Measurements from ENCODE around the gene KRCC1.
"Not testable (repeated sequence)": the region's sequence is repeated elsewhere in the genome, so short reads cannot be mapped to it uniquely, and the experiment has no call there.

The KRCC1 gene

DNA sequence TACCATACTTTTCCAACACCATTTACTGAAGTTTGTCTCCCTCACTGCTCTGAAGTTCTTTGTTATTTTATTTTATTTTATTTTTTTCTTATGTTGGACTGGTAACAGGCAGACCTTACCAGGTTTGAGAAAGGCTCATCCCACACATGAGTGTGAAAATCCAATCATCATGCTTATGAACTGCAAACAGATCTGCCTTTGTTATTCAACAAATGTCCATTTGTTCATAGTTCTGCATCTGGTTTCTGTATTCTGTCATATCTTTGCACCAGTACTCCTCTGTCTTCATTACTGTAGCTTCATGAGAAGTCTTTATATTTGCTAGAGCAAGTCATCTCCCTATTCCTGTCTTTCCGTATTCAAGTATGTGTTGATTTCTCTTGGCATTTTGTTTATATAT lies 44.6 kb downstream of the KRCC1 start:
- TF ChIP-seq, protein P1, sequence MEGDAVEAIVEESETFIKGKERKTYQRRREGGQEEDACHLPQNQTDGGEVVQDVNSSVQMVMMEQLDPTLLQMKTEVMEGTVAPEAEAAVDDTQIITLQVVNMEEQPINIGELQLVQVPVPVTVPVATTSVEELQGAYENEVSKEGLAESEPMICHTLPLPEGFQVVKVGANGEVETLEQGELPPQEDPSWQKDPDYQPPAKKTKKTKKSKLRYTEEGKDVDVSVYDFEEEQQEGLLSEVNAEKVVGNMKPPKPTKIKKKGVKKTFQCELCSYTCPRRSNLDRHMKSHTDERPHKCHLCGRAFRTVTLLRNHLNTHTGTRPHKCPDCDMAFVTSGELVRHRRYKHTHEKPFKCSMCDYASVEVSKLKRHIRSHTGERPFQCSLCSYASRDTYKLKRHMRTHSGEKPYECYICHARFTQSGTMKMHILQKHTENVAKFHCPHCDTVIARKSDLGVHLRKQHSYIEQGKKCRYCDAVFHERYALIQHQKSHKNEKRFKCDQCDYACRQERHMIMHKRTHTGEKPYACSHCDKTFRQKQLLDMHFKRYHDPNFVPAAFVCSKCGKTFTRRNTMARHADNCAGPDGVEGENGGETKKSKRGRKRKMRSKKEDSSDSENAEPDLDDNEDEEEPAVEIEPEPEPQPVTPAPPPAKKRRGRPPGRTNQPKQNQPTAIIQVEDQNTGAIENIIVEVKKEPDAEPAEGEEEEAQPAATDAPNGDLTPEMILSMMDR (IDR thresholded peaks at IDR 0.05; ENCODE audit: low read depth, low read length), result no peak
- DNase-seq (ENCODE audit: extremely low read depth, low read depth), result no peak

DNA sequence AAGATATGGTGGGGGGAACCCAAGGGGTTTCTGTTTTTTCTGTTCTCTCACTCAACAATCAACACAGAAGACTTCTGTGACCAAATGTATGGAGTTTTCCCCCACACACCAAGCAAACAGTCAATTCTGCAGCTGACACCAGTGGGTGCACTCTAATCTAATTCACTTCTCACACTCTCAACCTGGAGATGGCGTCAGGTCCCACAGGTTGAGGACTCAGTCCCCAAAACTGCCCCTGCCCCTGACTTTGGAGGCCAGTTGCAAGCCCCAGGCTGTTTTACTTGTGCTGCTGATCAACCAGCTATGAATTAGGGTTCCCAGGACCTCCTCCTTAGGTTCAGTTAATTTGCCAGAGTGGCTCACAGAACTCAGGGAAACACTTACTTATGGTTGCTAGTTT lies 45.4 kb downstream of the KRCC1 start:
- DNase-seq (ENCODE audit: extremely low read depth, low read depth), result no peak
- TF ChIP-seq, protein P1 (IDR thresholded peaks at IDR 0.05; ENCODE audit: low read depth, low read length), result no peak

DNA sequence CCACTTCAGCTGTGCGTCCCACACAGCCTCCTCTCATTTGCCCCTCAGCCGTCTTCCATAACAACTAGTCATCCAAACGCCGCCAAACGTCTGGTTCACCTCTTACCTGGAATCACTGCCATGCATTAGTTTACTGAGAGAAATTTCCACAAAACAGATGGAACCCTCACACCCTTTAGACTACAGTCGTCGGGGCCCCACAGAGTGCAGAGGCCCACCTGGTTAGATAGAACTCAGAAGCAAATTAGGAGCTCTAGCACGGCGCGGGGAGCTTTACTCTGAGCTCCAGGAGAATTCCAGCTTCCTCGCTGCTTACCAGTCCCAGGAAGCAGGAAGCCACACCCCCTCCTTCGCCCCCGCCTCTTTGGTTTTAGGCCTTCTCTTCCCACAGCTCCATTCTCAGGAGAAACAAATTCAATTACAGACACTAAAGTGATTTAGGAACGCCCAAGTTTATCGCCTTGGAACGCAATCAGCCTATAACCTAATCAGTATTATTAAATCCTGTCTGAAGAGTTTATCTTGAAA lies 48.6 kb downstream of the KRCC1 start:
- DNase-seq (ENCODE audit: extremely low read depth, low read depth), result no peak
- TF ChIP-seq, protein P1 (IDR thresholded peaks at IDR 0.05; ENCODE audit: low read depth, low read length), result no peak

DNA sequence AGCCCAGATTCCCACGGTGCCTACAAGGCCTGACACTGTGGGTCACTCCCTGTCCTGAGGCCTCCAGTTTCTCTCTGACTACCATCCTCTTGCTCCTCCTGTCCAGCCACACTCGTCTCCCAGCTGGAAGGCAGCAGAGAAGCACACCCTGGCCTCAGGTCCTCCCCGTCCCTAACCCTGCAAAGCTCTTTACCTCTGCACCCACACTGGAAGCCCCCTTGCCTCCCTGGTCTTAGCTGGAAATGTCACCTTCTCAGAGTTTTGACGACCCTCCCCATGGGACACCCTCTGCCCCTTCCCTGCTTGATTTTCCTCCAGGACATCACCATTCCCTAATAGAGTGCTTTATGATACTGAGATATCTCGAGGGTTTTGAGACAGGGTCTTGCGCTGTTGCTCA lies 49.8 kb downstream of the KRCC1 start:
- no peak for DNase-seq (ENCODE audit: extremely low read depth, low read depth)
- TF ChIP-seq, protein P1 (IDR thresholded peaks at IDR 0.05; ENCODE audit: low read depth, low read length), result no peak

DNA sequence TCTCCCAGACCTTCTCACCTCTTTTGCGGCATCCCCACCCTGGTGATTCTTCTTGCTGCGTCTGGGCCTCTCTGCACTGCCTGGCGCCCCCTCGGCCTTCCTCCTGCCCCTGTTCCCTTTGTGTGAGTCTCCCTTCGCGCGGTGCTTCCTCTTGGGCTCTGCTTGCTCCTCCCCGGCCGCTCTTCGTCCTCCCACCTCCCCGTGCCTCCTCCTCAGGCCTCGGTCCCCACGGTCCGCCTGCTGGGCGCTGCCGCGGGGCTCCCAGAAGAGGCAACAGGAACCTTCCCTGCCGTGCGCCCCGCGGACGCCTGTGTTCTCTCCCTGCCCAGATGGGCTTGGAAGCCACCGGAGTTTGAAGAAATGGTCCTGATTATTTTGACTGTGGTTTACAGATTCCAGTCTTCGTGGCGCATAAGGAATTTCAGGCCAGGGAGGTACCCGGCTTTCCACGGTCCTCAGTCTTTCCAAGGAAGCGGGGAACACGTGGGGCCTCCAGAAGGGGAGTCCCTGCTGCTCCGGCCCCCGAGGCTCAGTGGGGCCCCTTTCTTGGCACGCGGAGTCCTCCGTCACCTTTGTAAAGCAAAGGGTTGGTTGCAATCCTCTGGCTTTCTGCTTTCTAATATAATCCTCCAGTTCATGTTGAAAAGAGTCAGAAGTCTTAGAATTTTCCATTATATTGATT lies 52.4 kb downstream of the KRCC1 start:
- TF ChIP-seq, protein P1 (IDR thresholded peaks at IDR 0.05; ENCODE audit: low read depth, low read length), result no peak
- DNase-seq (ENCODE audit: extremely low read depth, low read depth), result no peak

DNA sequence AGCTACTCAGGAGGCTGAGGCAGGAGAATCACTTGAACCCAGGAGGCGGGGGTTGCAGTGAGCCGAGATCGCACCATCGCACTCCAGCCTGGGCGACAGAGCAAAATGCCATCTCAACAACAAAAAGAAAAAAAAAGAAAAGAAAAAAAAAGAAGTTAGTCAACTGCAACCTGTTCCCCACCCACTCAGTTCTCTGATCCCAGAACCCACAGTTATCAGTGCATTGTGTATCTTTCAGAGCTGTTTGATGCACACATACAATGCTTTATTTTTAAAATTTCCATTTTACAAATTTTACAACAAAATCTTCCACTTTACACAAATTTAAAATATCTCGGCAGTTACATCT lies 53.2 kb downstream of the KRCC1 start:
- TF ChIP-seq, protein P1 (IDR thresholded peaks at IDR 0.05; ENCODE audit: low read depth, low read length), result no peak
- no peak for DNase-seq (ENCODE audit: extremely low read depth, low read depth)

DNA sequence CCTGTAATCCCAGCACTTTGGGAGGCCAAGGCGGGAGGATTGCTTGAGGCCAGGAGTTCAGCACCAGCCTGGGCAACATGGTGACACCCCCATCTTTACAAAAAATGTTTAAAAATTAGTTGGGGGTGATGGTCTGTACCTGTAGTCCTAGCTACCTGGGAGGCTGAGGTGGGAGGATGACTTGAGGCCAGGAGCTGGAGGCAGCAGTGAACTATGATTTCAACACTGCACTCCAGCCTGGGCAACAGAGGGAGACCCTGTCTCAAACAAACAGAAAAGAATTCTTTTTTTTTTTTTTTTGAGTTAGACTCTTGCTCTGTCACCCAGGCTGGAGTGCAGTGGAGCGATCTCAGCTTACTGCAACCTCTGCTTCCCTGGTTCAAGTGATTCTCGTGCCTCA lies 55.1 kb downstream of the KRCC1 start:
- DNase-seq (ENCODE audit: extremely low read depth, low read depth), result not testable (repeated sequence)

DNA sequence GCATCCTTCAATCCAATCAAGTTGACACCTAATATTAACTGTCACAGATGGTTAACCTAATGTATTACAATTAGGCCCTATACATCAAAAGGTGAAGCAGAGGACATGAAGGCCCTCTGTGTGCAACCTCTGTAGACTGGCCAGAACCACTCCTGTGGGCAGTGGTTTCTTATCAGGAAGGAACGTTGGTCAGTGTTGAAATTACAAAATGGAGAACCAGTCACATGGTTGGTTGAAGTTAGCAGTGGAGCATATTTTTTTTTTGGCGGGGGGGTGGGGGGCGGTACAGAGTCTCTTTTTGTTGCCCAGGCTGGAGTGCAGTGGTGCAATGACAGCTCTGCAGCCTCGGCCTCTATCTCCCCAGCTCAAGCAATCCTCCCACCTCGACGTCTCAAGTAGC lies 59.0 kb downstream of the KRCC1 start:
- TF ChIP-seq, protein P1 (IDR thresholded peaks at IDR 0.05; ENCODE audit: low read depth, low read length), result no peak
- no peak for DNase-seq (ENCODE audit: extremely low read depth, low read depth)

All from AG09319 (cell line).